Measurements from ENCODE around the gene PACSIN1.

Gene PACSIN1

GRCh38 chr6:34569361-34569973, 103.6 kb downstream of the PACSIN1 start:
- no peak overlapping the region for H3K4me3 ChIP-seq (ENCODE audit: low read length)

GRCh38 chr6:34570066-34570833, 104.4 kb downstream of the PACSIN1 start:
- no peak for DNase-seq (ENCODE audit: low read depth, low spot score)
- H3K4me3 ChIP-seq (ENCODE audit: low read length): no peak overlapping the region

More at GRCh38 chr6:34569361-34569973, 103.6 kb downstream of the PACSIN1 start:
- no peak for DNase-seq (ENCODE audit: low read depth, low spot score)

GRCh38 chr6:34571388-34571787, 105.5 kb downstream of the PACSIN1 start:
- H3K4me3 ChIP-seq (ENCODE audit: low read length): no peak overlapping the region
- DNase-seq (ENCODE audit: low read depth, low spot score): no peak

- DNase-seq (ENCODE audit: low read depth, low spot score): no peak
- no peak overlapping the region for H3K4me3 ChIP-seq (ENCODE audit: low read length)
Measured at GRCh38 chr6:34572021-34572420, 106.1 kb downstream of the PACSIN1 start.

GRCh38 chr6:34572585-34572984, 106.7 kb downstream of the PACSIN1 start:
- no peak overlapping the region for H3K4me3 ChIP-seq (ENCODE audit: low read length)
- DNase-seq (ENCODE audit: low read depth, low spot score): no peak

GRCh38 chr6:34573567-34574183, 107.8 kb downstream of the PACSIN1 start:
- no peak overlapping the region for H3K4me3 ChIP-seq (ENCODE audit: low read length)
- no peak for DNase-seq (ENCODE audit: low read depth, low spot score)

GRCh38 chr6:34574647-34575293, 108.9 kb downstream of the PACSIN1 start:
- DNase-seq (ENCODE audit: low read depth, low spot score): no peak
- no peak overlapping the region for H3K4me3 ChIP-seq (ENCODE audit: low read length)

- H3K4me3 ChIP-seq (ENCODE audit: low read length): no peak overlapping the region
- no peak for DNase-seq (ENCODE audit: low read depth, low spot score)
Measured at GRCh38 chr6:34575326-34575725, 109.5 kb downstream of the PACSIN1 start.

GRCh38 chr6:34576286-34576955, 110.5 kb downstream of the PACSIN1 start:
- DNase-seq (ENCODE audit: low read depth, low spot score): no peak
- no peak overlapping the region for H3K4me3 ChIP-seq (ENCODE audit: low read length)

GRCh38 chr6:34578445-34579262, 112.8 kb downstream of the PACSIN1 start:
- H3K4me3 ChIP-seq (ENCODE audit: low read length): no peak overlapping the region
- no peak for DNase-seq (ENCODE audit: low read depth, low spot score)

- H3K4me3 ChIP-seq (ENCODE audit: low read length): no peak overlapping the region
- DNase-seq (ENCODE audit: low read depth, low spot score): no peak
Measured at GRCh38 chr6:34580707-34581560, 115.1 kb downstream of the PACSIN1 start.

GRCh38 chr6:34581561-34581920, 115.7 kb downstream of the PACSIN1 start:
- no peak overlapping the region for H3K4me3 ChIP-seq (ENCODE audit: low read length)
- DNase-seq (ENCODE audit: low read depth, low spot score): no peak

GRCh38 chr6:34583461-34583860, 117.6 kb downstream of the PACSIN1 start:
- H3K4me3 ChIP-seq (ENCODE audit: low read length): no peak overlapping the region
- DNase-seq (ENCODE audit: low read depth, low spot score): no peak

GRCh38 chr6:34583861-34584604, 118.2 kb downstream of the PACSIN1 start:
- H3K4me3 ChIP-seq (ENCODE audit: low read length): no peak overlapping the region
- DNase-seq (ENCODE audit: low read depth, low spot score): no peak

- DNase-seq (ENCODE audit: low read depth, low spot score): no peak
- H3K4me3 ChIP-seq (ENCODE audit: low read length): no peak overlapping the region
Measured at GRCh38 chr6:34584694-34585093, 118.8 kb downstream of the PACSIN1 start.
